Gastroesophageal sphincter (tissue), 4 donors: ENCODE results near the gene PDLIM7. TPM values are rescaled to one million over a fixed set of nuclear protein-coding genes. Genes with fewer than 3 reads are reported as not detected.

Source experiments
- ATAC-seq: fragments of 150-250 bp; one replicate; pipeline ENCODE4 v1.9.1; 2016; ENCODE audit warnings: mild to moderate bottlenecking, moderate library complexity
- H3K27ac ChIP-seq, 4 donors: fragments of 200-600 bp; sonication (generic) in 3 of 4; 1 replicate in 3 of 4; 2 replicates in 1 of 4; pipeline ENCODE4 v1.5.1; 2016 to 2019
- H3K27me3 ChIP-seq: fragments of 200-600 bp; sonication (generic); one replicate; pipeline ENCODE4 v1.5.1; 2019
- H3K36me3 ChIP-seq, 2 donors: fragments of 200-600 bp; sonication (generic); one replicate each; pipeline ENCODE4 v1.5.1; 2019; ENCODE audit warnings: control low read depth in 1 of 2
- H3K4me1 ChIP-seq, 3 donors: fragments of 200-600 bp; sonication (generic); 1 replicate in 2 of 3; 2 replicates in 1 of 3; pipeline ENCODE4 v1.5.1; 2016 to 2019; ENCODE audit warnings: control low read depth in 2 of 3
- H3K4me3 ChIP-seq, 2 donors: fragments of 200-600 bp; sonication (generic); one replicate each; pipeline ENCODE4 v1.5.1; 2019; ENCODE audit warnings: mild to moderate bottlenecking in 1 of 2, moderate library complexity in 1 of 2
- H3K9me3 ChIP-seq, 3 donors: fragments of 200-600 bp; sonication (generic); one replicate each; pipeline ENCODE4 v1.5.1; 2017 to 2019; ENCODE audit warnings: control low read depth in 2 of 3
- EP300 ChIP-seq: sonication (generic); formaldehyde crosslinking; IDR thresholded peaks from one replicate; pipeline ENCODE4 v1.6.1; 2017; ENCODE audit warnings: antibody characterized with exemption, mild to moderate bottlenecking
- POLR2A ChIP-seq, 2 donors: fragments of 450-650 bp; IDR thresholded peaks; one replicate each; pipeline ENCODE4 v1.6.1; 2017; ENCODE audit warnings: antibody characterized with exemption in 2 of 2, mild to moderate bottlenecking in 2 of 2, moderate library complexity in 1 of 2
- POLR2AphosphoS5 ChIP-seq: sonication (generic); formaldehyde crosslinking; IDR thresholded peaks from one replicate; pipeline ENCODE4 v1.6.1; 2017; ENCODE audit warnings: antibody characterized with exemption
- WGBS, 2 donors: methylation state at CpG; one replicate each; pipeline ENCODE4 v1.1.5; 2018; ENCODE audit warnings: low coverage in 1 of 2; 5-methylcytosine and 5-hydroxymethylcytosine counted together
- total RNA-seq, 4 donors: library from RNA; depleted of rRNA; stranded (reverse); fragments of >200 nt; gene quantifications; one replicate each; pipeline ENCODE4 v1.1.0, GENCODE V29; 2016
- TF ChIP-seq, protein P1 (sequence below), 4 experiments: fragments of 200-600 bp in 2 of 4; fragments of 450-650 bp in 2 of 4; sonication (generic) in 1 of 4; IDR thresholded peaks; one replicate each; pipeline ENCODE4 v1.5.1; 2017 to 2019; ENCODE audit warnings: antibody characterized with exemption in 4 of 4, mild to moderate bottlenecking in 2 of 4, moderate library complexity in 2 of 4

The PDLIM7 gene
- total RNA-seq, 4 donors from 2014 or later, result 336 to 863 (median 437) TPM

DNA sequence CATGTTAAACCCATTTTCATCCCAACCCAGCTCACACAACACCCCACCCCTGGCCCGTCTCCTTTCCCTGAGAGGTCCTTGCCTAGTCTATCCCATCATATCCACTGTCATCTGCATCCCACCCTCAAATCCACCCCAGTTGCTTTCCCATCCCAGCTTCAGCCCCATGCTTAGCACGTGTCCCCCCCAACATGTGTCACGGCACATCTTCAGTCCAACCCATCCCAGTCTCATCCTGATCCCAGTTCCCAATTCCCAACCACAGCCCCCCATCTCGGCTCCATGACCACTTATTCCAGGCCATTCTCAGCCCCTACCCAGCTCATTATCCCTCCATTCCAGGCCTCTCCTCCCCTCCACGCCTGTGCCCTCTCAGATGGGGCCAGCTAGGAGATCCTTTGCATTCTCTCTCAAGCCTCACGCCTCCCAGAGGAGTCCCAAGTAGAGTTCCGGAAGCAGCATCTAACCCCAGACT, 23.4 kb downstream of the PDLIM7 start:
- no peak for TF ChIP-seq EP300
- TF ChIP-seq POLR2A (IDR thresholded peaks at IDR 0.05), result no peak
- TF ChIP-seq, protein P1, sequence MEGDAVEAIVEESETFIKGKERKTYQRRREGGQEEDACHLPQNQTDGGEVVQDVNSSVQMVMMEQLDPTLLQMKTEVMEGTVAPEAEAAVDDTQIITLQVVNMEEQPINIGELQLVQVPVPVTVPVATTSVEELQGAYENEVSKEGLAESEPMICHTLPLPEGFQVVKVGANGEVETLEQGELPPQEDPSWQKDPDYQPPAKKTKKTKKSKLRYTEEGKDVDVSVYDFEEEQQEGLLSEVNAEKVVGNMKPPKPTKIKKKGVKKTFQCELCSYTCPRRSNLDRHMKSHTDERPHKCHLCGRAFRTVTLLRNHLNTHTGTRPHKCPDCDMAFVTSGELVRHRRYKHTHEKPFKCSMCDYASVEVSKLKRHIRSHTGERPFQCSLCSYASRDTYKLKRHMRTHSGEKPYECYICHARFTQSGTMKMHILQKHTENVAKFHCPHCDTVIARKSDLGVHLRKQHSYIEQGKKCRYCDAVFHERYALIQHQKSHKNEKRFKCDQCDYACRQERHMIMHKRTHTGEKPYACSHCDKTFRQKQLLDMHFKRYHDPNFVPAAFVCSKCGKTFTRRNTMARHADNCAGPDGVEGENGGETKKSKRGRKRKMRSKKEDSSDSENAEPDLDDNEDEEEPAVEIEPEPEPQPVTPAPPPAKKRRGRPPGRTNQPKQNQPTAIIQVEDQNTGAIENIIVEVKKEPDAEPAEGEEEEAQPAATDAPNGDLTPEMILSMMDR (IDR thresholded peaks at IDR 0.05), result no peak
- no peak for TF ChIP-seq POLR2AphosphoS5
- Histone ChIP-seq H3K4me1 (peaks cover 0 to 96% (median 75%) of the 10 kb centered on the region in 3 donors), H3K36me3 (peaks cover 0 to 2% of the 10 kb centered on the region in 2 donors), H3K4me3 (peak overlapping the region in 1 of 2 donors; percentile 89), H3K27ac (peak overlapping the region; percentile 74 to 99 (median 93)), H3K9me3 (no peaks in the 10 kb centered on the region), H3K27me3 (no peaks in the 10 kb centered on the region)
- WGBS, 2 donors, result 27 to 42% methylated on average over 3 to 7 of the region's 7 CpGs
- ATAC-seq, result no peak

DNA sequence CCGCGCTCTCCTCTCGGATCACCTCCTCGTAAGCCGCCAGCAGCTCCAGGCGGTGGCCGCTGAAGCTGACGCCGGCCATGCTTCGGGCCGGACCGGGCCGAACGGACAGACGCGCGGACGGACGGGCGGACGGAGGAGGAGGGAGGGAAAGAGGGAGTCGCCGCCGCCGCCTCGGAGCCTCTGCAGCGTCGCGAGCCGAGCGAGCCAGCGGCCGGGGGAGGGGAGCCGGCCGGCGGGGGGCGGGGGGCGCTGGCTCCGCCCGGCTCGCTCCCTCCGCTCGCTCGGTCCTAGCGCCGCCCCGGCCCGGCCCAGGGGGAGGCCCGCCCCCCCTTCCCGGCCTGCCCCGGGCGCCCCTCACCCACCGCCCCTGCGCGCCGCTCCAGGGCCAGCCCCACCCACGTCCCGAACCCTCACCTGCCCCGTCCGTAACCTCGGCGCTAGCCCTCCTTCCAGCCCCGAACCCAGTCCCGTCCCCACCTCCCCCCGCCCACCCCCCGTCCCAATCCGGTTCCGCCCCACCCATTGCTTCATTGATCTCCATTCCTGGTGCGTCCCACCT, 23.9 kb downstream of the PDLIM7 start, which contains the start of gene DBN1:
DBN1 (minus strand) TSS at position 192 of the 559 bp plus-strand sequence; CDS start at position 79, 113 bp downstream.
- TF ChIP-seq EP300, result no peak
- TF ChIP-seq POLR2A (IDR thresholded peaks at IDR 0.05), result peak in 1 of 2 donors; percentile 10
- TF ChIP-seq, protein P1 (IDR thresholded peaks at IDR 0.05), result no peak
- TF ChIP-seq POLR2AphosphoS5, result peak; percentile 14
- peak; percentile 65 for ATAC-seq
- peak within 1 kb of the TSS; percentile 57 to 89 for H3K4me3 ChIP-seq
- no peaks in the 10 kb centered on the region for H3K27me3 ChIP-seq
- H3K4me1 ChIP-seq, result peaks cover 0 to 96% (median 69%) of the 10 kb centered on the region in 3 donors
- H3K27ac ChIP-seq, result peak within 1 kb of the TSS; percentile 74 to 99 (median 93)
- H3K9me3 ChIP-seq, result no peaks in the 10 kb centered on the region
- WGBS, 2 donors, result 0% methylated on average over 1 to 2 of the region's 69 CpGs
- peaks cover 0 to 7% of the 10 kb centered on the region in 2 donors for H3K36me3 ChIP-seq

DNA sequence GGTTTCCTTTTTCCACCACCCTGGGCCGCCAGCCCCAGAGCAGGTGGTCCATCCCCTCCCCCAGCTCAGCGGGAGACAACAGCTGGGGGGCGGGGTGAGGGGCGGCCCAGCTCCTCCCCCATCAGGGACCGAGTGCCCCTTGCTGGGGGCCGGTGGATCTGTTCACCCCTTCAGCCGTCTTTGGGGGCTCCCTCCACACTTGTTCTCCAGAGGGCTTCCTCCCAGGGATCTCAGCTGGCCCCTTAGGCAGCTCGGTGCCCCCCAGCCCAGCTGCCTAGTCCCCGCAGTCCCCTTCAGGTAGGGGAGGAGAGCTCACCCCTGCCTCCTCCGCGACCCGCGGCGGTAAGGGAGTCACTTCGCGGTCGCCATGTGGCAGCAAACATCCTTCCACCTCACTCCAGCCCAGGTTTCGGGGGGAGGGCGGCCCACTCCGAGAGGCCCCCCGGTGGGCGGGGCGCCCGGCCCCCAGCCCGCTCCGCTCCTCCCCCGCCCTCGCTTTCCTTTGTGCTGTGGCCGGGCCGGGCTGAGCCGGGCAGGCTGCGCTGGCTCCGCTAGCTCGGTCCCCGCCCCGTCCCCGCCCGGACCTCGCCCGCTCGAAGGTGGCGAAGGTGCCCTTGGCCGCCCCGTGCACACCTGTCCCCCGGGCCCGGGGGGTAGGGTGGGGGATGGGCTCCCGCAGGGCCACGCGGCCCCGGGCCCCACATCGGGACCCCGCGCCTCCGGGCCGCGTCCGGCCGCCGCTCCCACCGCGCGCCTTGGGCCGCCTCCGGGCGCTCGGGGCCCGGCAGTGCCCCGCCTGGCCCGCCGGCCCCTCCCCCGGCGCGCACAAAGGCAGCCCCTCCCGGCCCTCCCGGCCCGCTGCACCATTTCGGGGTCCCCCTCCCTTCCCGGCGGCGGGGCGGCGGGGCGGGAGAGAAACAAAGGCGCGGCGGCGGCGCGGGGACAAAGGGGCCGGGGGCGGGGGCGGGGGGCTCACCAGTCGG, 24.7 kb downstream of the PDLIM7 start:
- TF ChIP-seq POLR2A (IDR thresholded peaks at IDR 0.05) (peak in 1 of 2 donors; percentile 16), POLR2AphosphoS5 (no peak)
- TF ChIP-seq, protein P1 (IDR thresholded peaks at IDR 0.05), result peak in 1 of 4 experiments; percentile 18
- Histone ChIP-seq H3K4me3 (peak overlapping the region; percentile 57 to 89), H3K27me3 (no peaks in the 10 kb centered on the region), H3K27ac (peak overlapping the region; percentile 74 to 99 (median 93)), H3K4me1 (peaks cover 0 to 94% (median 62%) of the 10 kb centered on the region in 3 donors), H3K9me3 (no peaks in the 10 kb centered on the region), H3K36me3 (peaks cover 0 to 15% of the 10 kb centered on the region in 2 donors)
- WGBS, 2 donors, result 17% methylated on average over 1 of the region's 93 CpGs; no CpG with 5 or more reads in 1 of the 2 donors
- ATAC-seq, result no peak

DNA sequence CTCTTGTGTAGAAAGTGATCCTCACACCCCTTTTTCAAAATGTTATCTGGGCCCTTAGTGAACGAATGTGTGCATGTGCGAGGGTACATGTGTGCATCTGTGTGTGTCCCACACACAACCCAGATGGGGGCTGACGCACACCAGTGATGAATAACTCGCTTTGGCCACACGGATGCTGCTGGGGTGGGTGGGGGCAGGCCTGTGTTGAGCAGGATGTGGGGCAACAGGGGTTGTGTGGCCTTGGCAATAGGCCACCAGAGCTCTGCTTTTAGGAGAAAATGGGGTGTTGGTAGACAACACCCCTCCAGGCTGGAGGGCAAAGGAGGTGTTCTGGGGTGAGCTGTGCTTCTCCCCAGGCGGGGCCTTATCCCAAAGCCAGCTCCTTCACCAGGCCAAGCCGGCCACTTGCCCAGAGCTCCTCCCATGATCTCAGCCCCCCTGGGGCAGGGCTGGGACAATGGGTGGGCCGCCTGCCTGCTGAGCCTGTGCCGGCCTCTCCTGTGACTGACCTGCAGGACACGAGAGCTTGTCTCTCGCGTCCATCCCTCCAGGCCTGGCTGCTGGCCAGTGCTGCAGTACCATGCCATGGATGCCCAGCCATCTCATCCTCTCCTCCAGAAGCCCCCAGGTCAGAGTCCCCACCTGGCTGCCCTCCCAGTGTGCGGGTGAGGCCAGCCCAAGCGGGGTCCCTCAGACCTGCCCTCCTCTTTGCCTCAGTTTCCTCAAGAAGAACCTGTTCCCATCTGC, 25.6 kb downstream of the PDLIM7 start:
- H3K27me3 ChIP-seq, result no peaks in the 10 kb centered on the region
- no peaks in the 10 kb centered on the region for H3K9me3 ChIP-seq
- H3K4me3 ChIP-seq, result peak overlapping the region; percentile 57 to 89
- ATAC-seq, result peak; percentile 30
- peaks cover 0 to 84% (median 53%) of the 10 kb centered on the region in 3 donors for H3K4me1 ChIP-seq
- TF ChIP-seq EP300 (no peak), POLR2AphosphoS5 (no peak), POLR2A (IDR thresholded peaks at IDR 0.05) (no peak)
- TF ChIP-seq, protein P1 (IDR thresholded peaks at IDR 0.05), result no peak
- H3K36me3 ChIP-seq, result peaks cover 0 to 24% of the 10 kb centered on the region in 2 donors
- 0 to 23% methylated on average over 3 to 4 of the region's 14 CpGs for WGBS, 2 donors
- peak overlapping the region in 3 of 4 donors; percentile 91 to 99 (median 95) for H3K27ac ChIP-seq
